ENCODE results near the gene DIDO1.

DNA sequence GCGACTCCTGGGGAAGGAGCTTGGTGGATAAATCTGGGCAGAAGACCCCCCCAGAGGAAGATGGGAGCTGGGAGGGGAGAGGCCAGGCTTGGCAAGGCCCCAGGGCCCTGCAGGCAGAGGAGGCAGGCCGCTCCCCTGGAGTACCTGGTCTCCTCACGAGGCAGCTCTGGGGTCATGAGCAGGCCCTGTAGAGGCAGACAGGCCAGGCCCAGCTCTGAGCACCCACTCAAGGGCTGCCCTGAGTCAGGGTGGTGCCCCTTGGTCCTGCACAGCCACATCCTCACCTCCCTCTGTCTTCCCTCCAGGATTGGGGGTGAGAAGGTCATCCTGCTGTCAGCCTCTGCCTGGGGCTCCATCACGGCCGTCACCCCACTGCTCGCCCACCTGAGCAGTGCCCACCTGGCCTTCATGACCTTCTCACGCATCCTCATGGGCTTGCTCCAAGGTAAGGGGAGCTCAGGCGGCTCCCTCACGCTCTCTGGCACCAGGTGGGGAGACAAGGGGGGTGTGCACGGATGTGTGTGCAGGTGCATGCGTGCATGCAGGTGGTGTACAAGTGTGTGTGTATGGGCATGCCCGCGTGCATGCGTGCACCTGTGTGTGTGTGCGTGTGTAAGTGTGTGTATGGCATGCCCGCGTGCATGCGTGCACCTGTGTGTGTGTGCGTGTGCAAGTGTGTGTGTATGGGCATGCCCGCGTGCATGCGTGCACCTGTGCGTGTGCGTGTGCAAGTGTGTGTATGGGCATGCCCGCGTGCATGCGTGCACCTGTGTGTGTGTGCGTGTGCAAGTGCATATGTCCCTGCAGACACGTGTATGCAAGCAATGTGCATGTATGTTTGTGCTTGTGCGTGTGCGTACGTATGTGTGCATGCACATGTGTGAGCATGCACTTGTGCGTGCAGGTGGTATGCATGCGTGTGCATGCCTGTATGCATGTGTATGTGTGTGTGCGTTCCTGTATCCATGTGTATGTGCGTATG is 31.1 kb upstream of the DIDO1 start:
- TF ChIP-seq, protein P1, sequence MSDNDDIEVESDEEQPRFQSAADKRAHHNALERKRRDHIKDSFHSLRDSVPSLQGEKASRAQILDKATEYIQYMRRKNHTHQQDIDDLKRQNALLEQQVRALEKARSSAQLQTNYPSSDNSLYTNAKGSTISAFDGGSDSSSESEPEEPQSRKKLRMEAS (CRISPR knock-in tag; IDR thresholded peaks at IDR 0.05) = peak; percentile 21; the same call in 1 of the 2 replicates
- TF ChIP-seq TRIM24 (IDR thresholded peaks at IDR 0.05) = no peak
- no peak for TF ChIP-seq PCBP2 (IDR thresholded peaks at IDR 0.05; ENCODE audit: low read depth, low read length, poor library complexity, severe bottlenecking)
- TF ChIP-seq, protein P2, sequence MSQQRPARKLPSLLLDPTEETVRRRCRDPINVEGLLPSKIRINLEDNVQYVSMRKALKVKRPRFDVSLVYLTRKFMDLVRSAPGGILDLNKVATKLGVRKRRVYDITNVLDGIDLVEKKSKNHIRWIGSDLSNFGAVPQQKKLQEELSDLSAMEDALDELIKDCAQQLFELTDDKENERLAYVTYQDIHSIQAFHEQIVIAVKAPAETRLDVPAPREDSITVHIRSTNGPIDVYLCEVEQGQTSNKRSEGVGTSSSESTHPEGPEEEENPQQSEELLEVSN (IDR thresholded peaks at IDR 0.05; ENCODE audit: borderline replicate concordance in 1 of 2, extremely low read depth in 1 of 2, insufficient read depth in 1 of 2, insufficient read length in 1 of 2, low read depth in 1 of 2, low read length in 1 of 2, poor library complexity in 1 of 2, severe bottlenecking in 1 of 2) = no peak
- TF ChIP-seq, protein P3, sequence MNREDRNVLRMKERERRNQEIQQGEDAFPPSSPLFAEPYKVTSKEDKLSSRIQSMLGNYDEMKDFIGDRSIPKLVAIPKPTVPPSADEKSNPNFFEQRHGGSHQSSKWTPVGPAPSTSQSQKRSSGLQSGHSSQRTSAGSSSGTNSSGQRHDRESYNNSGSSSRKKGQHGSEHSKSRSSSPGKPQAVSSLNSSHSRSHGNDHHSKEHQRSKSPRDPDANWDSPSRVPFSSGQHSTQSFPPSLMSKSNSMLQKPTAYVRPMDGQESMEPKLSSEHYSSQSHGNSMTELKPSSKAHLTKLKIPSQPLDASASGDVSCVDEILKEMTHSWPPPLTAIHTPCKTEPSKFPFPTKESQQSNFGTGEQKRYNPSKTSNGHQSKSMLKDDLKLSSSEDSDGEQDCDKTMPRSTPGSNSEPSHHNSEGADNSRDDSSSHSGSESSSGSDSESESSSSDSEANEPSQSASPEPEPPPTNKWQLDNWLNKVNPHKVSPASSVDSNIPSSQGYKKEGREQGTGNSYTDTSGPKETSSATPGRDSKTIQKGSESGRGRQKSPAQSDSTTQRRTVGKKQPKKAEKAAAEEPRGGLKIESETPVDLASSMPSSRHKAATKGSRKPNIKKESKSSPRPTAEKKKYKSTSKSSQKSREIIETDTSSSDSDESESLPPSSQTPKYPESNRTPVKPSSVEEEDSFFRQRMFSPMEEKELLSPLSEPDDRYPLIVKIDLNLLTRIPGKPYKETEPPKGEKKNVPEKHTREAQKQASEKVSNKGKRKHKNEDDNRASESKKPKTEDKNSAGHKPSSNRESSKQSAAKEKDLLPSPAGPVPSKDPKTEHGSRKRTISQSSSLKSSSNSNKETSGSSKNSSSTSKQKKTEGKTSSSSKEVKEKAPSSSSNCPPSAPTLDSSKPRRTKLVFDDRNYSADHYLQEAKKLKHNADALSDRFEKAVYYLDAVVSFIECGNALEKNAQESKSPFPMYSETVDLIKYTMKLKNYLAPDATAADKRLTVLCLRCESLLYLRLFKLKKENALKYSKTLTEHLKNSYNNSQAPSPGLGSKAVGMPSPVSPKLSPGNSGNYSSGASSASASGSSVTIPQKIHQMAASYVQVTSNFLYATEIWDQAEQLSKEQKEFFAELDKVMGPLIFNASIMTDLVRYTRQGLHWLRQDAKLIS (CRISPR knock-in tag; IDR thresholded peaks at IDR 0.05) = no peak
- TF ChIP-seq, protein P4, sequence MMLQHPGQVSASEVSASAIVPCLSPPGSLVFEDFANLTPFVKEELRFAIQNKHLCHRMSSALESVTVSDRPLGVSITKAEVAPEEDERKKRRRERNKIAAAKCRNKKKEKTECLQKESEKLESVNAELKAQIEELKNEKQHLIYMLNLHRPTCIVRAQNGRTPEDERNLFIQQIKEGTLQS (IDR thresholded peaks at IDR 0.05) = no peak
- TF ChIP-seq, protein P4 (CRISPR knock-in tag; conservative IDR thresholded peaks at IDR 0.05) = no peak

Data from K562 (cell line).